Cardiac fibroblast (primary cell): ENCODE measurements around the gene IL16.

ENCODE experiments used
- DNase-seq, 2 donors: peaks; one replicate each; pipeline versions ENCODE4 v3.0.0 to v3.0.0-alpha.2; 2010; ENCODE audit warnings: low read depth in 2 of 2
- H3K4me3 ChIP-seq, 2 donors: replicated peaks in 1 of 2; 1 replicate in 1 of 2; 2 replicates in 1 of 2; pipeline ENCODE4 v1.5.1; 2011; ENCODE audit warnings: low read depth in 2 of 2, low read length in 2 of 2, mild to moderate bottlenecking in 2 of 2, moderate library complexity in 1 of 2
- CTCF ChIP-seq: IDR thresholded peaks from one replicate; pipeline ENCODE4 v1.5.1; 2011; ENCODE audit warnings: low read depth, mild to moderate bottlenecking, low read length, inconsistent platforms

Gene IL16

GRCh38 chr15:81302701-81303109 lies 106.0 kb downstream of the IL16 start:
- DNase-seq = no peak
- TF ChIP-seq CTCF = no peak
- no peak overlapping the region for H3K4me3 ChIP-seq

GRCh38 chr15:81303244-81304225 lies 106.9 kb downstream of the IL16 start:
- TF ChIP-seq CTCF = no peak
- DNase-seq = peak in 1 of 2 donors; percentile 6
- H3K4me3 ChIP-seq = no peak overlapping the region

GRCh38 chr15:81304226-81304625 lies 107.5 kb downstream of the IL16 start:
- no peak for TF ChIP-seq CTCF
- DNase-seq = peak; percentile 71 to 89

GRCh38 chr15:81308260-81308659 lies 111.6 kb downstream of the IL16 start:
- peak in 1 of 2 donors; percentile 38 for DNase-seq
- no peak for TF ChIP-seq CTCF
- H3K4me3 ChIP-seq = no peak overlapping the region

More at GRCh38 chr15:81304226-81304625, 107.5 kb downstream of the IL16 start:
- no peak overlapping the region for H3K4me3 ChIP-seq

GRCh38 chr15:81309647-81310450 lies 113.2 kb downstream of the IL16 start:
- DNase-seq = no peak
- no peak overlapping the region for H3K4me3 ChIP-seq
- no peak for TF ChIP-seq CTCF

- no peak for TF ChIP-seq CTCF
- DNase-seq = no peak
- no peak overlapping the region for H3K4me3 ChIP-seq
These were observed 113.8 kb downstream of the IL16 start for GRCh38 chr15:81310480-81310879.
